Body of pancreas (tissue), 4 donors: ENCODE measurements around the gene MGAT4A.

ENCODE experiments used
- POLR2A ChIP-seq, 3 donors: fragments of 450-650 bp; IDR thresholded peaks; one replicate each; pipeline ENCODE4 v1.6.1; 2016; ENCODE audit warnings: antibody characterized with exemption in 3 of 3, mild to moderate bottlenecking in 2 of 3
- TF ChIP-seq, protein P1 (sequence below), 7 experiments: fragments of 450-650 bp in 4 of 7; fragments of 200-600 bp in 3 of 7; sonication (generic) in 3 of 7; IDR thresholded peaks; one replicate each; pipeline ENCODE4 v1.5.1; 2016 to 2019; ENCODE audit warnings: antibody characterized with exemption in 7 of 7

DNA sequence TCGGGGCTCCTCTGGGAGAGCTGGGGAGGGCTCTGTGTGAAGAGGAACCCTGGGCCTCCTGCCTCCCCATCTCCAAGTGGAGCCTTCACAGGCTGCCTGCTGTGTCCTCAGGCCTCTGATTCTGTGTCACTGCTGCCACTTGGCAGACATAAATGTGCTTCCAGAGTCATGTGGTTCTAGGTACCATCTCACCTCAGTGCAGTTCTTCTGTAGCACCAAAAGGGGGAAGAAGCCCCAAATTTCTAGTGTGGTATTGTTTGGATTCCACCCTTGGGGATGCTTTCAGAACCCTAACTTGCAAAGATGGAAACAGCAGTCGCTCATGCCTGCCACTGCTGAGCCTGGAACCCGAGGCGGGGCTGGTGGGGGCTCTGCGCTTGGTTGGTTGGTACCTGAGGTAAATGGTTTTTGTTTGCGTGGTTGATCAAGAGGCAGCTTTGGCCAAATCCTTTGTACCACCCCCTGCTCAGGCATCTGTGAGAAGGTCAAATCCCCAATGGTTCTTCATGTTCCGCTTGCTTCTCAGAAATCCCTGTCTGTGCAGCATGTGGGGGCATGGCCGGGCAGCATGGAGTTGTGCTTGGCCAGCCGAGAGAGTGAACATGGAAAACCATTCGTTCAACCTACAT lies 150.2 kb downstream of the MGAT4A start:
- TF ChIP-seq, protein P1, sequence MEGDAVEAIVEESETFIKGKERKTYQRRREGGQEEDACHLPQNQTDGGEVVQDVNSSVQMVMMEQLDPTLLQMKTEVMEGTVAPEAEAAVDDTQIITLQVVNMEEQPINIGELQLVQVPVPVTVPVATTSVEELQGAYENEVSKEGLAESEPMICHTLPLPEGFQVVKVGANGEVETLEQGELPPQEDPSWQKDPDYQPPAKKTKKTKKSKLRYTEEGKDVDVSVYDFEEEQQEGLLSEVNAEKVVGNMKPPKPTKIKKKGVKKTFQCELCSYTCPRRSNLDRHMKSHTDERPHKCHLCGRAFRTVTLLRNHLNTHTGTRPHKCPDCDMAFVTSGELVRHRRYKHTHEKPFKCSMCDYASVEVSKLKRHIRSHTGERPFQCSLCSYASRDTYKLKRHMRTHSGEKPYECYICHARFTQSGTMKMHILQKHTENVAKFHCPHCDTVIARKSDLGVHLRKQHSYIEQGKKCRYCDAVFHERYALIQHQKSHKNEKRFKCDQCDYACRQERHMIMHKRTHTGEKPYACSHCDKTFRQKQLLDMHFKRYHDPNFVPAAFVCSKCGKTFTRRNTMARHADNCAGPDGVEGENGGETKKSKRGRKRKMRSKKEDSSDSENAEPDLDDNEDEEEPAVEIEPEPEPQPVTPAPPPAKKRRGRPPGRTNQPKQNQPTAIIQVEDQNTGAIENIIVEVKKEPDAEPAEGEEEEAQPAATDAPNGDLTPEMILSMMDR (IDR thresholded peaks at IDR 0.05), result no peak
- no peak for TF ChIP-seq POLR2A (IDR thresholded peaks at IDR 0.05)
